Measurements from ENCODE around the gene FMNL2. TPM values are rescaled to one million over a fixed set of nuclear protein-coding genes. Genes with fewer than 3 reads are reported as not detected.

The FMNL2 gene
- total RNA-seq, 1 donor from 2014 or later = 3.4 TPM

- ATAC-seq (no peak), DNase-seq (ENCODE audit: low spot score) (no peak)
These were observed 233.6 kb downstream of the FMNL2 start for GRCh38 chr2:152568531-152568930.

GRCh38 chr2:152569186-152569585 lies 234.2 kb downstream of the FMNL2 start:
- ATAC-seq = no peak
- DNase-seq (ENCODE audit: low spot score) = no peak

DNA sequence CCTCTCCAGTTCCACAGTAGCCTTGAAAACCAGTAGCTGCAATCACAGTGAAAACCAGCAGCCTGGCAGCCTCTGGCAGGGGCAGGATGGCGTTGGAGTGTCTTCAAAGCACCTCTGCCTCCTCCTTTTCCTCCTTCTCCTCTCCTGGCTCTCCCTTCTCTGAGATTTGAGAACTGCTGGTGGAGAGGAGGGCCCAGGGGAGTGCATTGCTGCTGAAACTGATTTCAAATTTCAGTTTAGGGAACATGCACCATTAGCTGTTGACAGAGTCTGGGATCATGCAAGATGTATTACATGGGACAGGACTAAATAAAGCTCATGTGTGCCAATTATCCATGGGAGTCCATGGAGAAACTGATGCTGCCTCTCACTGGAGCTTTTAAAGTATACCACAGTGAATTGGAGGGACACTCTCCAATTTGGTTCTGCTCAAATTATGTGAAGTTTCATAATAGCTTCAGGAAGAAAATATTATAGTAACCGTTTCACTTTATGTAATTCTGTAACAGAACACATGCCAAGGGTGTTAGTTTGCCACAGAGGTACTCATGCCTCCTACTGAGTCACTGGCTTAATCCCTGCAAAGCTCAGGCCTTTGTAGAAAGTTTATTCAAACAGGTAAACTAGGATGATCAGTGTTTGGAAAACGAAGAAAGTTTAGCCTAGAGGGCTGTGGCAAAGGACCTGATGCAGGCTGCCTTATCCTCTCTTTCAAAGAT lies 236.2 kb downstream of the FMNL2 start:
- DNase-seq (ENCODE audit: low spot score) = no peak
- no peak for ATAC-seq

- no peak for ATAC-seq
- no peak for DNase-seq (ENCODE audit: low spot score)
These were observed 237.1 kb downstream of the FMNL2 start for GRCh38 chr2:152572031-152572430.

DNA sequence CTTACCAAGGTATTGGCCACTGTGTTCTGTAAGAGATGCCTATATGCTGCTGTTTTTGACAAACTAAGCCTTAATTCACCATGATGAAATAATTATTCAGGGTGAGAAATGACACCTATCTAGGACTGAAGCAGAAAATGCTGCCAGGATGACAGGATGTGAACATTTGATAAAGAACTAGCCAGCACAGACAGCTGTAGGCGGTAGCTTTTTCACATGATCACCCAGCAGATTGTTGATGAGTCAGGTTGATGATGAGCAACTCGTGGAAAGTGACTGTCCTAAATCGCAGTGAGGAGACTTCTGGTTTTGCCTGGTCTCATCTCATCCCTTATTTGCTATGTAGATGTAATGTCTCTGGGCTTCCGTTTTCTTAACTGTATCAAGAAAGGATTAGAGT lies 238.2 kb downstream of the FMNL2 start:
- DNase-seq (ENCODE audit: low spot score) = no peak
- ATAC-seq = peak; percentile 28

DNA sequence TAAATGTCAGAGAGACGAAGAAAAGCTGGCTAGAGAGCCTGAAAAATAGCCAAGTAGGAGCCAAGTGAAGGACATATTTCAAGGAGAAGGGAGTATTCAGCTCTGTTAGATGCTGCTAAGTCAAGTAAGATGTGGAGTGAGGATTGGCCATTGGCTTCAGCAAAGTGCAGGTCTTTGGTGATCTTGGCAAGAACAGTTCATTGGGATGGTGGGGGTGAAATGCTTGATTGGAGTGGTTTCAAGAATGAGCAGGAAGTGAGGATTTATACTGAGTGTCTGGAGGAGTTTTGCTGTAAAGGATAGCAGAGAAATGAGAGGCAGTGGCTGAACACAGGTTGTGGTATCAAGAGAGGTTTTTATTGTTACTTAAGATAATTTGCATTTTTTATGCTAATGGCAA lies 242.6 kb downstream of the FMNL2 start:
- DNase-seq (ENCODE audit: low spot score) = no peak

DNA sequence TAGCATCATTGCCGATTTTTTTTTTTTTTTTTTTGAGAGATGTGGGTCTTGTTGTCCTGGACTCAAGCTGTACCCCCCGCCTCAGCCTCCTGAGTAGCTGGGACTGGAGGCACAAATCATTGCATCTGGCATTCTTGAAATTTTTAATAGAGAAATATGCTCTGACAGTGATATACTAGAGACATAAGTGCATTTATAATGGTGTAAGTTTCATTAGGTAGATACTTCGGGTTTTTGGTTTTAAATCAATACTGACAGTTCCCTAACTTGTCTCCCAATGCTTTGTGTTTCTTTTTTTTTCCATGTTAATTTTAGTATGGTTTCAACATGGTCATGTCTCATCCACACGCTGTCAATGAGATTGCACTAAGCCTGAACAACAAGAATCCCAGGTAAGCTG lies 243.6 kb downstream of the FMNL2 start:
- ATAC-seq (no peak), DNase-seq (ENCODE audit: low spot score) (no peak)

More for the DNA sequence above, 242.6 kb downstream of the FMNL2 start:
- no peak for ATAC-seq

GRCh38 chr2:152580714-152581113 lies 245.7 kb downstream of the FMNL2 start:
- no peak for ATAC-seq

DNA sequence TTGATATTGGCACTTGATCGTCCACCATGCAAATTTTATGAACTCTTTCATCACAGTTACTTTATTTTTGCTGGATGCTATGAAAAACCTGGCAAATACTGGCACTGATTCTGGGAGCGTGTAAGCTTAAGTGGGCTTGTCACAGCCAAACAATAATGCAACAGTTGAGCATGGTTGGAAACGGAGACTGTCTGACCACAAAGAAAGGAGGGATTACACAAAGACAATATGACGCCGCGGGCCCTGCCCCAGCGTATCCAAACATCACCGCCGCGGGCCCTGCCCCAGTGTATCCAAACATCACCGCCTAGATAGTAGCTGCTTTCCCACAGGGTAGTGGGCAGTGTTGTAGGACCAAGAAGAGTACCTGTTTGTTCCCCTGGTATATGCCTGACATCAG lies 246.4 kb downstream of the FMNL2 start:
- no peak for DNase-seq (ENCODE audit: low spot score)
- no peak for ATAC-seq

More at GRCh38 chr2:152580714-152581113, 245.7 kb downstream of the FMNL2 start:
- no peak for DNase-seq (ENCODE audit: low spot score)

GRCh38 chr2:152582081-152582480 lies 247.1 kb downstream of the FMNL2 start:
- ATAC-seq (no peak), DNase-seq (ENCODE audit: low spot score) (no peak)

- DNase-seq (ENCODE audit: low spot score) (no peak), ATAC-seq (no peak)
These were observed 248.7 kb downstream of the FMNL2 start for GRCh38 chr2:152583512-152584229.

GRCh38 chr2:152584301-152584700 lies 249.3 kb downstream of the FMNL2 start:
- ATAC-seq (no peak), DNase-seq (ENCODE audit: low spot score) (no peak)

- DNase-seq (ENCODE audit: low spot score) (no peak), ATAC-seq (no peak)
These were observed 251.0 kb downstream of the FMNL2 start for GRCh38 chr2:152585830-152586484.

DNA sequence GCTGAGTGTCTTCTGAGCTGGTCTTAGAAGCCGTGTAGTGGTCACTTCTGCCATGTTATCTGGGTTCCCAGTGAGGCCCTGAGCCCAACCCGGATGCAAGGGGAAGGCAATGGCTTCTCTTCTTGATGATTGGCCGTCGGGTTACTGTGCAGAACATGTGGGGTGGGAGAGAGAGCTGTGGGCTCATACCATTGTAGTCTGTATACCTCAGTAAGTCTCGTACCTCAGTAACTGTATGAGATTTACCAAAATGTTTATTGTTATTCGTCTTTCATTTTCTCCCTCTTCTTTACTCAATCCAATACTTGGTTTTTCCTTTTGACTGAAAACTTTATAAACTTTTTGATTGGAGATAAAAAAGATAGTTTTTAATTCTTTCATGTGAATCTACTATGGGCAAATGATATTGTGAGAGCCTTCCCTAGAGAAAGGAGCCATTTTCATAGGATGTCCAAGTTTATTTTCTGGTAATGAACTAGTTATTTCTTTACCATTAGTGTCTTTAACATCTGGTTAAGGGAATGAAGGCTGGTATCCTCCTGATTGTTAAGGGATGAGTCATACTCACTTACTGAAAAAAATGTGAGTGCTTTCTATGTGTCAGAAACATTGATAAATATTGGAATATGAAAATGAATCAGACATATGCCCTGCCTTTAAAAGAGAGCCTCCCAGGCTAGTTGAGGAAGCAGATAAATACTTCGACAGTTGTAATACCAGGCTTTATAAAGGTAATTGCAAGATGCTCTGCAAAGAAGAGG lies 252.4 kb downstream of the FMNL2 start:
- ATAC-seq (no peak), DNase-seq (ENCODE audit: low spot score) (no peak)

- ATAC-seq (no peak), DNase-seq (ENCODE audit: low spot score) (no peak)
These were observed 254.0 kb downstream of the FMNL2 start for GRCh38 chr2:152588998-152589397.

DNA sequence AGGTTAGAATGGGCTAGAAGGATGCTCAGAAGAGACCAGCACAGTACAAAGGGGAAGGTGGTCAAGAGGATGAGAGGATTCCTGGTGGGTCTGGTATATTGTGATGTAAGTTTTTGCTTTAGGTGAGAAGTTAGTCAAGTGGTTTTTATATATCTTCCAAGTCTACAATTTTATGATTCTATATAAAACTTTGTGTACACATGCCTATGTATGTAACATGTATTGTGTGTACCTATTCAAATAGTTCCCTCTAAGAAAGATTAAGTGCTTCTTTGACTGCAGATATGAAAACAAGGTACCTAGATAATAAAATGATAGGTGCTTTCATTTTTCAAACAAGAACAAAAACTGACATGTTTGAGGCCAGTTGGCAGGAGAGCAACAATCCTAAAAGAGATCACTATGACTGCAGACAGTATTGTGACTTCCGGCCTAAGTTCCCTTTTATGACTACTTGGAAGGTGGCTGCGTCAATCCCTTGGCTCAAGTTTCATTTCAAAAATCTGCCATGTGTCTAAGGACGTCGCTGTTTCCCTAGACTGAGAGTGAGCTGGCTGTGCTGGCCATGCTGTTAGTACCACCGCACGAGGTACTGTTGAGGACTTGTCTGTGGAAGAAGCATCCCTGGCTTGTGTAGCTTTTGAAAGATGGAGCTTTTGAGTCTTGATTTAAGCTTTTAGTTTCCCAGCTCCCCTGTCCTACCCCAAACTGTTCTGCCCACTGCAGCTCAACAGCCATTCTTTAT lies 259.2 kb downstream of the FMNL2 start:
- ATAC-seq = peak; percentile 51

GRCh38 chr2:152594792-152595191 lies 259.8 kb downstream of the FMNL2 start:
- no peak for ATAC-seq
- no peak for DNase-seq (ENCODE audit: low spot score)

More for the DNA sequence above, 259.2 kb downstream of the FMNL2 start:
- no peak for DNase-seq (ENCODE audit: low spot score)

- DNase-seq (ENCODE audit: low spot score) (no peak), ATAC-seq (no peak)
These were observed 264.2 kb downstream of the FMNL2 start for GRCh38 chr2:152598975-152599759.

DNA sequence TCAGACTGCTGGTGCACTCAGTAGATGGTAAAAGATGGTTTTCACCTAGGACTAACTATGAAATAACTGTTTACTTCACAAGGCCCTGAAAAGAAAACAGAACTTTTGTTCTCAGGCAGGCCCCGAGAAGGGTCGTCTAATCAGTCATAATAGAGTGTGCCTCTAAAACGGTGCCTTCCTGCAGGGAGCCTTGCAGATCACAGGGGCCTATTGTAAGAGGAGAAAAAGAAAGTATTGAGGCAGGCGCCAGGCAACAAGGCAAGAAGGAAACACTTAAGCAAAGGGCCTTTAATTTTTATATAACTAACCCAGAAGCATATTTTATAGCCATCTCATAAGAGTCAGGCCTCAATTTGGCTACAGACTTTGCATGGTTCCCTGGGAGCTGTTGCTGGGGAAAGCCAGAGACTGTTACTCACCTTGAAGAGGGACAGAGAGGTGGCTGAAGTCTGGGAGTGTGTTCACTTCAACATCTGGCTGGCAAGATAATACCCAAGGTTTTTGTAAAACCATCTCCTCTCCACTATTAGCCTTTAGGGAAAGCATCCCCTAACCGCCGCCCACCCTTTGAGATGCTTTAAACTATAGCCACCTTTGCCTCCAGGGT lies 265.2 kb downstream of the FMNL2 start:
- no peak for DNase-seq (ENCODE audit: low spot score)
- no peak for ATAC-seq

All from left lobe of liver (tissue), 2 donors.